ENCODE results near the gene ZMAT5.

- TF ChIP-seq CTCF (IDR thresholded peaks at IDR 0.05) (no peak), POLR2A (IDR thresholded peaks at IDR 0.05) (no peak)
Measured at GRCh38 chr22:29704528-29705285, 62.1 kb downstream of the ZMAT5 start.
